HG02840 (cell line): ENCODE data around the gene KIFBP.
"Not testable (repeated sequence)": the region's sequence is repeated elsewhere in the genome, so short reads cannot be mapped to it uniquely, and the experiment has no call there.

ENCODE experiments used
- ATAC-seq: cut with Tn5 transposase; IDR thresholded peaks from one replicate; pipeline ENCODE4 v1.9.1; 2021; ENCODE audit warnings: mild to moderate bottlenecking, moderate library complexity, moderate number of reproducible peaks; ENCODE audit not compliant: unreplicated experiment, low FRiP score

KIFBP gene

GRCh38 chr10:68992636-68993440 is 4.2 kb downstream of the KIFBP start:
- ATAC-seq: no peak

GRCh38 chr10:68997211-68997610 is 8.6 kb downstream of the KIFBP start:
- ATAC-seq: no peak

- ATAC-seq: no peak
Measured at GRCh38 chr10:69004821-69005220, 16.2 kb downstream of the KIFBP start.

GRCh38 chr10:69005704-69006485 is 17.3 kb downstream of the KIFBP start:
- ATAC-seq: no peak

- no peak for ATAC-seq
Measured at GRCh38 chr10:69007260-69007659, 18.7 kb downstream of the KIFBP start.

GRCh38 chr10:69009360-69009759 is 20.8 kb downstream of the KIFBP start:
- ATAC-seq: no peak

DNA sequence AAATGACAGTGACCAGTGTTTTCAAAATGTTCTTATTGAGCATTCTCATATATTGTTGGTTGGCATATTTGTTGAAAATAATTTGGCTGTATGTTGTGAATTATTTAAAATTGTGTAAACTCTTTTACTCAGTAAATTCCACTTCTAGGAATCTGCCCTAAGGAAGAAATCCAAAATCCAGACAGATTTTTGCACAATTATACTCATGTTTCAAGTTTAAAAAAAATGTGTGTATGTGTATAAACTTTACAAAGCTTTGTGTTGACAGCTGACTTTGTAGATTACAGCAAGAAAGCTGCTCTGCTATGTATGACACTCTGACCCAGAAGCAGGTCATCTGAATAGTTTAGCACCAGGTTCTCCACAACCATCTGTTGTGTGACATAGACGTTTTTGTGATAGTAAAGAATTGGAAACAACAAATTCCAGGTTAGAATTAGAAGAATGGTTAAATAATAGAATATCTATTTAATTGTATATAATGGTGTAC is 21.6 kb downstream of the KIFBP start:
- ATAC-seq: no peak

DNA sequence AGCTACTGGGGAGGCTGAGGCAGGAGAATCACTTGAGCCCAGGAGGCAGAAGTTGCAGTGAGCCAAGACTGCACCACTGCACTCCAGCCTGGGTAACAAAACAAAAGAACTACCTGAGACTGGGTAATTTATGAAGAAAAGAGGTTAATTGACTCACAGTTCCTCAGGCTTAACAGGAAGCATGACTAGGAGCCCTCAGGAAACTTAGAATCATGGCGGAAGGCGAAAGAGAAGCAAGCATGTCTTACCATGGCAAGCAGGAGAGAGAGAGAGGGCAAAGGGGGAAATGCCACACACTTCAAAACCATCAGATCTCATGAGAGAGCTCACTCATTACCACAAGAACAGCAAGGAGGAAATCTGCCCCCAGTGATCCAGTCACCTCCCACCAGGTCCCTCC is 24.2 kb downstream of the KIFBP start:
- ATAC-seq: not testable (repeated sequence)

- ATAC-seq: no peak
Measured at GRCh38 chr10:69014171-69014570, 25.6 kb downstream of the KIFBP start.

DNA sequence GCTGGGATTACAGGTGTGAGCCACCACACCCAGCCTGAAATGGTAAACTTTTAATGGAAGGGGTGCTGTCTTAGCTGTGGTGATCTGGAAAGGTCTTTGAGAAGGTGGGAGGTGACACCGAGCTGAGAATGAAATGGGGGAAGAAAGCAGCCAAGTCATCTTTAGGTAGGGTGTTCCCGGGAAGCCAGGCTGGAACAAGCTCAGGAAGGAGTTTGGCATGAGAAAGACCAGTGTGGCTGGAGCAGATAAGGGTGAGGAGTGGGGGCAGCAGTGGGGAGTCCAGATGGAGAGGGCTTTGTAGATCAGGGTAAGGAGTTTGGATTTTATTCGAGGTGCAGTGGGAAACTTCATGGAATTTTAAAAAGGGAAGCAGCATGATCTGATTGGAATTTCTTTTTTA is 30.0 kb downstream of the KIFBP start:
- no peak for ATAC-seq

GRCh38 chr10:69022611-69023010 is 34.0 kb downstream of the KIFBP start:
- ATAC-seq: no peak

DNA sequence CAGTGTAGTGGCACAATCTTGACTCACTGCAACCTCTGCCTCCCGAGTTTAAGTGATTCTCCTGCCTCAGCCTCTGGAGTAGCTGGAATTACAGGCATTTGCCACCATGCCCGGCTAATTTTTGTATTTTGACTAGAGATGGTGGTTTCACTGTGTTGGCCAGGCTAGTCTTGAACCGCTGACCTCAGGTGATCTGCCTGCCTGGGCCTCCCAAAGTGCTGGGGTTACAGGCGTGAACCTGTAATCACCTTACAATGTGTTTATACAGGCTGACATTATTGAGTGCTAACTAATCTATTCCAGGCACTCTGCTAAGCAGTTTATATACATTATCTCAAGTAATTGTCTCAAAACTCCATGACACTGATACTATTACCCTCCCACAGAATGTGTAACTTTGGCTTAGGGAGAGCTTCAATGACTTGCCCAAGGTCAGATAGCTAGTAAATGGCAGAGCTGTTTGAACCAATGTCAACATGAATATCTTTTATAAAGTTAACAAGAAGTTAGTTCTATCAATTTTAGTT is 36.8 kb downstream of the KIFBP start:
- ATAC-seq: no peak

DNA sequence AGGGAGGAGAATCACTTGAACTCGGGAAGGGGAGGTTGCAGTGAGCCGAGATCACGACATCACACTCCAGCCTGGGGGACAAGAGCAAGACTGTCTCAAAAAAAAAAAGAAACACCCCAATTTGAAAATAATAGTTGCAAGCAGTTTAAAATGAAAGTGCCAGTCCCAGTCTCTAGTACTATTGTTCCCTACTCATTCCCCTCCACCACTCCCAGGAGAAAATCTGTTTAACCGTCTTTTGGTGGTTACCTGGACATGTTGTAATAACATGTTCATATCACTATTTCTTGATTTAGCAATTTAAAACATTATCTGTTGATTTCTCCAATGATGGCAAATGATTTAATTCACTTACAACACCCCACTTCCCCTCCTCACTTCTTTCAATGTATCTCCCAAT is 44.7 kb downstream of the KIFBP start:
- no peak for ATAC-seq

DNA sequence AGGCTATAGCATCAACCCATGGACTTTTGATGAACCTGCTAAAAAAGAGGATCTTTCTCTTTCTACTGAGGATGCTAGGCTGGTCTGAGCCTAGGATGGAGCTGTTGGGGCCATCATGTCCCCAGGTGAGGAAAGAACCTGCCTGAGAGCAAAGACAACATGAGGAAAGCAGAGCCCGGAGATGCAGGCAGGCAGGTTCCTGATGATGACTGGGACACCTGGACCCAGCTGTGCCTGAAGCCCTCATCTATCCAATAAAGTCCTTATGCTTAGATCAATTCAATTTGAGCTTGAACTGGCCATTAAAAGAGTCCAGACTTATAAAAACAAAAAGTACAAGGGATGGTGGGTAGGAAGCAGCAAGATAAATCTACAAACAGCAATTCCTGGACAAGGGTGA is 48.9 kb downstream of the KIFBP start:
- ATAC-seq: no peak

DNA sequence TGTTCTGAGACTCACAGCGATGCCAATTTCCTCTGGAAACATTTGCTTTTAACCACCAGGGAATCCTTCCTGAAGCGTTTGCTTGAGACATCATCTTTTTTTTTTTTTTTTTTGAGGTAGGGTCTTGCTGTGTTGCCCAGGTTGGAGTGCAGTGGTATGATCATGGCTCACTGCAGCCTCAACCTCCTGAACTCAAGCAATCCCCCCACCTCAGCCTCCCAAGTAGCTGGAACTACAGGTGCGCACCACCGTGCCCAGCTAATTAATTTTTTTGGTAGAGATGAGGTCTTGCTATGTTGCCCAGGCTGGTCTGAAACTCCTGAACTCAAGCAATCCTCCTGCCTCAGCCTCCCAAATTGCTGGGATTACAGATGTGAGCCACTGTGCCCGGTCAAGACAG is 52.3 kb downstream of the KIFBP start:
- not testable (repeated sequence) for ATAC-seq

- no peak for ATAC-seq
Measured at GRCh38 chr10:69042417-69042816, 53.8 kb downstream of the KIFBP start.

- no peak for ATAC-seq
Measured at GRCh38 chr10:69042838-69043237, 54.2 kb downstream of the KIFBP start.

DNA sequence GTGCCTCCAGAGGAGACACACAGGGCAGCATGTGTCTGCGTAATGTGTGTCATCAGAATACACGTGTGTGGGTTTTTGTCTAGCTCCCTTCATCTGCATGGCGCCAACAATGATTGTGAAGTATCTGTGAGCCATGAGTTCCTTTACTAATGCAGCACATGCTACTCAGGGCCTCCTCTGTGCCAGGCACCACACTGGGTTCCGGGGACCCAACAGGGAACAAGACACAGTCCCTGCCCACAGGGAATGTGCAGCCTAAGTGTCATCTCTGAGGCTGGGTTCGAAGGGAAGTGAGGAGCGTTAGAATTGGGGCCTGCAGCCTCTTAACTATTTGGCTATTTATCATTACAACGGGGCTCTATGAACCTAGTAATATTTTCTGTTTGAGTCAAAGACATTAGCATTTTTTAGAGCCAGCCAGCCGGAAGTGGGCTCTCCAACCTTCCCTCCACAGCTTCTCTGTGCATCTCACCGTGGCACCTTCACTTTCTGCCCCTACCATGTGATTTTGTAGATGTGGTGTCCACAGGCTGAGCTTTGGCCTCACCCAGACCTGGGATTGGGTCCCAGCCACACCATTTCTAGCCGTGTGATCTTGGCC is 55.4 kb downstream of the KIFBP start:
- no peak for ATAC-seq

DNA sequence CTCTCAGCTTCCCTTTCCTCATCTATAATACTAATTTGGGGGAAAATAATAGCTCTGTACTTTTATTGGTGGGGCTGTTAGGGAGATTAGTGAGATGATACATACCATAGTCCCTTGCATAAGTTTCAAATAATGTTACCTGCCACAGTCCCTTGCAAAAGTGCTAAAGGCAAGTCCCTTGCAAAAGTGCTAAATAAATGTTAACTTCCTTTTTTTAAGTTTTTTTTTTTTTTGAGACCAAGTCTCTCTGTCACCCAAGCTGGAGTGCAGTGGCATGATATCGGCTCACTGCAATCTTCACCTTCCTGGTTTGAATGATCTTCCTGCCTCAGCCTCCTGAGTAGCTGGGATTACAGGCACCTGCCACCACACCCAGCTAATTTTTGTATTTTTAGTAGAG is 55.9 kb downstream of the KIFBP start:
- ATAC-seq: no peak

GRCh38 chr10:69045441-69046300 is 57.1 kb downstream of the KIFBP start:
- no peak for ATAC-seq
